HG02571 (cell line): ENCODE data around the gene RANBP3.

Experiments
- ATAC-seq: cut with Tn5 transposase; IDR thresholded peaks from one replicate; pipeline ENCODE4 v1.9.1; 2021; ENCODE audit warnings: mild to moderate bottlenecking, moderate library complexity; ENCODE audit not compliant: unreplicated experiment

Gene RANBP3

GRCh38 chr19:5953030-5953589, 24.8 kb downstream of the RANBP3 start:
- ATAC-seq = no peak

- no peak for ATAC-seq
These were observed 25.5 kb downstream of the RANBP3 start for GRCh38 chr19:5952193-5953029.

GRCh38 chr19:5951338-5951861, 26.5 kb downstream of the RANBP3 start:
- no peak for ATAC-seq

GRCh38 chr19:5950741-5951140, 27.2 kb downstream of the RANBP3 start:
- no peak for ATAC-seq

- ATAC-seq = no peak
These were observed 28.1 kb downstream of the RANBP3 start for GRCh38 chr19:5949792-5950305.

- no peak for ATAC-seq
These were observed 29.0 kb downstream of the RANBP3 start for GRCh38 chr19:5948752-5949564.

GRCh38 chr19:5947435-5947834, 30.5 kb downstream of the RANBP3 start:
- no peak for ATAC-seq

- no peak for ATAC-seq
These were observed 34.3 kb downstream of the RANBP3 start for GRCh38 chr19:5943623-5944022.

- ATAC-seq = no peak
These were observed 34.9 kb downstream of the RANBP3 start for GRCh38 chr19:5943045-5943444.

- ATAC-seq = no peak
These were observed 36.3 kb downstream of the RANBP3 start for GRCh38 chr19:5941673-5942072.

GRCh38 chr19:5940260-5941208, 37.4 kb downstream of the RANBP3 start:
- no peak for ATAC-seq

- ATAC-seq = no peak
These were observed 40.4 kb downstream of the RANBP3 start for GRCh38 chr19:5937550-5937949.

GRCh38 chr19:5936292-5936592, 41.7 kb downstream of the RANBP3 start:
- ATAC-seq = no peak

GRCh38 chr19:5935473-5936291, 42.3 kb downstream of the RANBP3 start:
- no peak for ATAC-seq

- ATAC-seq = no peak
These were observed 43.0 kb downstream of the RANBP3 start for GRCh38 chr19:5934774-5935472.

- no peak for ATAC-seq
These were observed 43.9 kb downstream of the RANBP3 start for GRCh38 chr19:5934069-5934401.

GRCh38 chr19:5933391-5934068, 44.4 kb downstream of the RANBP3 start:
- no peak for ATAC-seq

- no peak for ATAC-seq
These were observed 45.2 kb downstream of the RANBP3 start for GRCh38 chr19:5932609-5933262.
